ENCODE data around the gene WNT5B.

WNT5B gene

DNA sequence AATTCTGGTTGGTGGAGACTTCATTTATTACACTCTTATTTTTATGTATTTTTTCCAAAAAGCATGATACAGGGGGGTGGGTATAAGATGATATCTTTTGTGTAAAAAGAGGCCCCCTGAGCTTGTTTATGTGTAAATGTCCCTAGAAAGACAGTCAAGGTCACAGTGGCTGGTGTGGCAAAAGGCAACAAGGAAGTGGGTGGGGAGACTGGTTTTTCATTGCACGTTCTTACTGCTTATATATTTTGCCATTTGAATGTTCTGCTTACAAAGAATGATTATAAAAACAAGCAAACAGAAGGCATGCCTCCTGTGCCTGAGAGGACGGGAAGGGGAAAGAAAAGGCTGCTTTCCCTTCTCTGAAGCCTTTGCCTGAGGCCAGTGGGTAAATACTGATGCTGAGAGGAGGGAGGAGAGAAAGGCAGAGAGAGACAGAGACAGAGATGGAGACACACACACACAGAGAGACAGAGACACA lies 37.7 kb downstream of the WNT5B start:
- TF ChIP-seq, protein P1, sequence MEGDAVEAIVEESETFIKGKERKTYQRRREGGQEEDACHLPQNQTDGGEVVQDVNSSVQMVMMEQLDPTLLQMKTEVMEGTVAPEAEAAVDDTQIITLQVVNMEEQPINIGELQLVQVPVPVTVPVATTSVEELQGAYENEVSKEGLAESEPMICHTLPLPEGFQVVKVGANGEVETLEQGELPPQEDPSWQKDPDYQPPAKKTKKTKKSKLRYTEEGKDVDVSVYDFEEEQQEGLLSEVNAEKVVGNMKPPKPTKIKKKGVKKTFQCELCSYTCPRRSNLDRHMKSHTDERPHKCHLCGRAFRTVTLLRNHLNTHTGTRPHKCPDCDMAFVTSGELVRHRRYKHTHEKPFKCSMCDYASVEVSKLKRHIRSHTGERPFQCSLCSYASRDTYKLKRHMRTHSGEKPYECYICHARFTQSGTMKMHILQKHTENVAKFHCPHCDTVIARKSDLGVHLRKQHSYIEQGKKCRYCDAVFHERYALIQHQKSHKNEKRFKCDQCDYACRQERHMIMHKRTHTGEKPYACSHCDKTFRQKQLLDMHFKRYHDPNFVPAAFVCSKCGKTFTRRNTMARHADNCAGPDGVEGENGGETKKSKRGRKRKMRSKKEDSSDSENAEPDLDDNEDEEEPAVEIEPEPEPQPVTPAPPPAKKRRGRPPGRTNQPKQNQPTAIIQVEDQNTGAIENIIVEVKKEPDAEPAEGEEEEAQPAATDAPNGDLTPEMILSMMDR (IDR thresholded peaks at IDR 0.05; ENCODE audit: control insufficient read depth, extremely low read depth, insufficient read depth), result no peak
- H3K4me3 ChIP-seq (ENCODE audit: low read depth, low read length), result no peak overlapping the region
- no peak for DNase-seq (ENCODE audit: low read depth)

DNA sequence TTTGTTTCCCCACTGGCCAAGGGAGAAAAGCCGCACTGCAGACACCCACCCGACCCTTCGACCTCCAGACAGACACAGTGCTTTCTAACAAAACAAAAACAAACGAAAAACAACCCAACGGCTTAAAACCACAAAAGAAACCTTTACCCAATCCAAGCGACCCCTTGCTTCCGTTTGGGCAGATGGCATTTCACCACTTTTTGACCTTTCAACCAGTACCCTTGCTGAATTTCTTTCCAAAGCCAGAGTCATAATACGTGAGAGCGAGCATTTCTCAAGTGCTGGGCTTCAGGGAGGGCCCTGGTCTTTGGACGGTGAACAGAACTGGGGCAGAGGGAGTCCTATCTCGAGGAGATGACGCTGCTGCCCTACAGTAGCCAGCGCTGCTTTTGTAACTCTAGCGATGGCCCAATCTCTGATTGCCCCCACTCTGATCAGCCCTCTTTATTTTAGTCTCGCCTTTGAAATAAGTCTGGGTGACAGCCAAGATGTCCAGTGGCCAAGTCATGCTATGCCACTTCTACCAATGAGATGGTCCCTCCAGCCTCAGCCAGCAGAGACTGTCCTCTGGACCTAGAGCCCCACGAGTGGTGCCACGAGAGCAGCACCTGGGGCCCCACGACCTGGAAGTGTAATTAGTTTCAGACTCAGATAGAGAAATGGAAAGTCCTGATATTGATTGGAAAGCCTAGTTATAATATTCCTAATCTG lies 40.0 kb downstream of the WNT5B start:
- TF ChIP-seq, protein P1 (IDR thresholded peaks at IDR 0.05; ENCODE audit: control insufficient read depth, extremely low read depth, insufficient read depth), result no peak
- H3K4me3 ChIP-seq (ENCODE audit: low read depth, low read length), result no peak overlapping the region
- DNase-seq (ENCODE audit: low read depth), result no peak

DNA sequence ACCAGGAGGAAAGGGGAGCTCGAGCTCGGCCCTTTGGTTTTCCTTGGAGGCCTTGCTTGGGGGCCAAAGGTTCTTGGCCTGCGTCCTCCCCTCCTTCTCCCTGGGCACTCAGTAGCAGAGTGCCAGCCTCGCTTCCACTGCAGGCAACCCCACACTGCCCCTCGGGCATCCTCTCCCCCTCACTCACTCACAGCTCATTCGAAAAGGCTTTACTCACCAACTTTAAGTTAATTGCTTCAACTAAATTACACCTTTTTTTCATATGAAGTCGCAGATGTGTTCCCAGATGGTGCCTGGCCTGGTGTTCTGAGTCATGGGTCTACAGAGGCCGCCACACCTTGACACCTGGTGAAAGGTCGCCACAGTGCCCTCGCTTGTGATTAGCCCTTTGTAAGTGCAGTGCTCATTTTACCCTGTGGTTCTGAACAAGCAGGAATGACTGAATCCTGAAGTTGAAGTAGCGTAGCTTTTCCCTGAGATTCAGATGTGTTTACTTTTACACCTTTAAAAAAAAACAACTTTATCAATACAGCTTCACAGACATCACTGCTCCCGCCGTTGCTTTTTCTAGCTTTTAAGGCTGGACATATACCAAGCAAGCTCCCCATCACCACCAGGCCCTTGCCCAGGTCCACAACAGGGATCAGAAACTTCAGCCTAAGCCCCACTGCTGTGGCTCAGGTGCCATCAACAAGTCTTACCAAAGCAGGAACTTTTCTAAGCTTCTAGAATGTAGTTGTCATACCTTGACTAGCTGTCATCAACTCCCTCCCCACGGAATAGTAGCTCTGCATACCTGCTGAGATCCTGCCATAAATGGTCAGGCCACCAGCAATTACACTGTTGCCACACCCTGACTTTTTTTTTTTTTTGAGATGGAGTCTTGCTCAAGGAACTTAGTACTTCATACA lies 41.6 kb downstream of the WNT5B start:
- no peak for DNase-seq (ENCODE audit: low read depth)
- TF ChIP-seq, protein P1 (IDR thresholded peaks at IDR 0.05; ENCODE audit: control insufficient read depth, extremely low read depth, insufficient read depth), result no peak
- no peak overlapping the region for H3K4me3 ChIP-seq (ENCODE audit: low read depth, low read length)

DNA sequence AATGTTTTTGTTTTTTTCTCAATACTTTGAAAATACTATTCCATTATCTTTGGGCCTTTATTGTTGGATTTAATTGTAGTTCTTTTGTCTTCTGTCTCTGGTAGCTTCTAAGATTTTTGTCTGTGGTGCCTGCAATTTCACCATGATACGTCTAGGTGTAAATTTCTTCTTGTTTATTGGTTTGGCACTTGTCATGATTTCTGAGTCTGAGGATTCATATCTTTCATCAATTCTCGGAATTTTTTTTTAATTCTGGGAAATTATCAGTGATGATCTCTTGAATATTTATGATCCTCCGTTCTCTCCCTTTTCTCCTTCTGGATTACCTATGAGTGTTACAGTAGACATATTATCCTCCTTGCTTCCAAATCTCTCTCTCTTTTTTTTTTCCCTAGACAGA lies 47.0 kb downstream of the WNT5B start:
- H3K4me3 ChIP-seq (ENCODE audit: low read depth, low read length), result no peak overlapping the region
- no peak for DNase-seq (ENCODE audit: low read depth)
- TF ChIP-seq, protein P1 (IDR thresholded peaks at IDR 0.05; ENCODE audit: control insufficient read depth, extremely low read depth, insufficient read depth), result no peak

DNA sequence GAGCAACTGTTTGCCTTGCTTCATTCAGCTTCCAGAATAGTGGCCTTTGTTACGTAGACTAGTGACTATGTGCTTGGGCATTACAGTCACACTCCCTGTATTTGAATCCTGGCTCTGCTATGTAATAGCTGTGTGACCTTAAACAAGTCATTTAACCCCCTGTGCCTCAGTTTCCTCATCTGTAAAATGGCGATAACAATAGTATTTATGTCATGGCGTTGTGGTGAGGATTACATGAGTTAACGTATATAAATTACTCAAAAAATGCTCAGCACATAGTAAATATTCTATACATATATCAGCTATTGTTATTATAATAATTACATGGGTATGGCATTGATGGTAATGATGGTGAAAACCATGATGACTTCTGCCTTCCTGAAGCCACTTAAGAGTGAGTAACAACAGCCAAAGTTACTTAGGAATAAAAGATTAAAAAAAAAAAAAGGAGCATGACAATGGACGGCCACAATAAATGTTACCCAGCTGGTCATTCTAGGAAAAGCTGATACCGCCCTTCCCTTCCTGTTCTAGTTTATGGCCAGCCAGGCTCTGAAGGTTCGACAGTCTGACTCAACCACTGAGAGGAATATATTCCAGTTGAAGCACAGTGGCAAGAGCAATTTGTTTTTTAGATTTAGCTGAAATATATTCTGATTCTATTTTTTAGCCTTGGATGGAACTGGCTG lies 51.9 kb downstream of the WNT5B start:
- H3K4me3 ChIP-seq (ENCODE audit: low read depth, low read length), result no peak overlapping the region
- no peak for DNase-seq (ENCODE audit: low read depth)
- TF ChIP-seq, protein P1 (IDR thresholded peaks at IDR 0.05; ENCODE audit: control insufficient read depth, extremely low read depth, insufficient read depth), result no peak

DNA sequence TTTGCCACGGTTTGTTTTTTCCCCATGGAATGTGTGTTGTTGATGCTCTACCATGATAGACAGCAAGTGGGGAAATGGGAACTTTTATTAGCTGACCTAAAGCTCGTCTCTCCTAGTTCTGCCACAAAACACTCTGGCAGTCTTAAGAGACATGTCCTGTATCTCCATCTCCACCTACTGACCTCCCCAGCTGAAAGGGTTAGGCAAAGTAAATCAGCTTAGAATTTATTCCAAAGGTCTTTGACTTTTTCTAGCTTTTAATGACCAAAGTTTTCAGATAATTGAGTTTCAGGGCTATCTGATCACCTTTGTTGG lies 52.4 kb downstream of the WNT5B start:
- H3K4me3 ChIP-seq (ENCODE audit: low read depth, low read length), result no peak overlapping the region
- no peak for DNase-seq (ENCODE audit: low read depth)
- TF ChIP-seq, protein P1 (IDR thresholded peaks at IDR 0.05; ENCODE audit: control insufficient read depth, extremely low read depth, insufficient read depth), result no peak
